K562 (cell line): ENCODE measurements around the gene RNF213.

Source experiments
- CEBPB ChIP-seq: fragments of 450-650 bp; IDR thresholded peaks from 2 replicates; pipeline ENCODE4 v1.6.1; 2016; ENCODE audit warnings: missing genetic modification characterization, missing compliant biosample characterization
- HINFP ChIP-seq: fragments of 450-650 bp; conservative IDR thresholded peaks from 2 replicates; pipeline ENCODE4 v1.6.1; 2016; ENCODE audit warnings: missing genetic modification characterization, low read depth, mild to moderate bottlenecking, control low read depth, missing compliant biosample characterization
- SMAD3 ChIP-seq: fragments of 450-650 bp; formaldehyde crosslinking; conservative IDR thresholded peaks from 2 replicates; pipeline ENCODE4 v1.4.0; 2020; ENCODE audit warnings: mild to moderate bottlenecking
- YBX1 ChIP-seq: fragments of 450-650 bp; IDR thresholded peaks from 2 replicates; pipeline ENCODE4 v1.7.1; 2016; ENCODE audit warnings: mild to moderate bottlenecking
- YY1 ChIP-seq, 3 experiments: IDR thresholded peaks; 2 replicates each; pipeline ENCODE4 v1.6.1; 2011; ENCODE audit warnings: low read length in 2 of 3, mild to moderate bottlenecking in 2 of 3, moderate library complexity in 2 of 3, borderline replicate concordance in 1 of 3, control low read depth in 1 of 3, low read depth in 1 of 3; ENCODE audit not compliant: insufficient read depth in 3 of 3, insufficient replicate concordance in 2 of 3, control insufficient read depth in 1 of 3, insufficient read length in 1 of 3; ENCODE audit errors: extremely low read depth in 1 of 3
- TF ChIP-seq, protein P1 (sequence below), 3 experiments: IDR thresholded peaks in 2 of 3; conservative IDR thresholded peaks in 1 of 3; 2 replicates each; pipeline ENCODE4 v1.5.1; 2011 to 2012; ENCODE audit warnings: low read length in 3 of 3, mild to moderate bottlenecking in 3 of 3, control low read depth in 2 of 3, improper control_type of control experiment in 1 of 3, inconsistent platforms in 1 of 3, low read depth in 1 of 3, mixed read lengths in 1 of 3, moderate library complexity in 1 of 3; ENCODE audit not compliant: insufficient read depth in 2 of 3

- TF ChIP-seq CEBPB (tag) (no peak), YBX1 (no peak), YY1 (IDR thresholded peaks at IDR 0.05; ENCODE audit: borderline replicate concordance in 1 of 3, control insufficient read depth in 1 of 3, extremely low read depth in 1 of 3, insufficient read depth in 3 of 3, insufficient read length in 1 of 3, insufficient replicate concordance in 2 of 3, low read depth in 1 of 3, low read length in 2 of 3) (no peak), HINFP (tag) (no peak), SMAD3 (CRISPR knock-in tag) (no peak)
- TF ChIP-seq, protein P1, sequence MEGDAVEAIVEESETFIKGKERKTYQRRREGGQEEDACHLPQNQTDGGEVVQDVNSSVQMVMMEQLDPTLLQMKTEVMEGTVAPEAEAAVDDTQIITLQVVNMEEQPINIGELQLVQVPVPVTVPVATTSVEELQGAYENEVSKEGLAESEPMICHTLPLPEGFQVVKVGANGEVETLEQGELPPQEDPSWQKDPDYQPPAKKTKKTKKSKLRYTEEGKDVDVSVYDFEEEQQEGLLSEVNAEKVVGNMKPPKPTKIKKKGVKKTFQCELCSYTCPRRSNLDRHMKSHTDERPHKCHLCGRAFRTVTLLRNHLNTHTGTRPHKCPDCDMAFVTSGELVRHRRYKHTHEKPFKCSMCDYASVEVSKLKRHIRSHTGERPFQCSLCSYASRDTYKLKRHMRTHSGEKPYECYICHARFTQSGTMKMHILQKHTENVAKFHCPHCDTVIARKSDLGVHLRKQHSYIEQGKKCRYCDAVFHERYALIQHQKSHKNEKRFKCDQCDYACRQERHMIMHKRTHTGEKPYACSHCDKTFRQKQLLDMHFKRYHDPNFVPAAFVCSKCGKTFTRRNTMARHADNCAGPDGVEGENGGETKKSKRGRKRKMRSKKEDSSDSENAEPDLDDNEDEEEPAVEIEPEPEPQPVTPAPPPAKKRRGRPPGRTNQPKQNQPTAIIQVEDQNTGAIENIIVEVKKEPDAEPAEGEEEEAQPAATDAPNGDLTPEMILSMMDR (IDR thresholded peaks at IDR 0.05 in 2 of 3, conservative IDR thresholded peaks at IDR 0.05 in 1 of 3; ENCODE audit: insufficient read depth in 2 of 3, low read depth in 1 of 3, low read length in 3 of 3): no peak
Measured at GRCh38 chr17:80423536-80424225, 163.0 kb downstream of the RNF213 start.
